ENCODE measurements around the gene ATP8A1. TPM values are rescaled to one million over a fixed set of nuclear protein-coding genes. Genes with fewer than 3 reads are reported as not detected.

The ATP8A1 gene
- total RNA-seq, 2 experiments from 2014 or later, result 27.6 to 32.0 TPM

DNA sequence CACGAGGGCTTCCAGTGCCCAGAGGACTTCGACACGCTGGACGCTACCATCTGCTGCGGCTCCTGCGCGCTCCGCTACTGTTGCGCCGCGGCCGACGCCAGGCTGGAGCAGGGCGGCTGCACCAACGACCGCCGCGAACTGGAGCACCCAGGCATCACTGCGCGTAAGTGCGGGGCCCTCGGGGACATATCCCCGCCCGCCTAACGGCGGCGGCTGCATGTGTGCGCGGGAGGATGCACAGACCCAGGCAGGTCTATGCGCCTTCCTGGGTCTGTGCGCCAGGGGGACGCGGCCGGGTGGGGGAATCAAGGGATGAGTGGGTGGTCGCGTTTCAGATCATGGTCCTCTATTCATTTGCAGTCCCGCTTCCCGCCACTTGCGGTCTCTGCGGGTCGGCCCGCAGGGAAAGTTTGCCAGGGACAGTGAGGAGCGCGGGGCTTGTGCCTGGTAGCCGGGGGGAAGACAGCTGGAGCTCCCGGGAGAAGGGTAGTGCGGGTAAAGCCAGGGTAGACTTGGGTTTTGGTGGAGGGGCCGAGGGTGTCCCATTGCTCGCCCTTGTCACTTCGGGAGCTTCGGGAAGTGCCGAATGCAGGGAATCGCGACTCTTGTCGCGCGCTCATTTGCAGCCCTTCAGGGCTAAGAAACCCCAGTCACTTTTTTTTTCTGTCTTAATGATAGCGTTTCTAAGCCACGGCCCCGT, 258.6 kb downstream of the ATP8A1 start:
- Mint-ChIP-seq H3K27me3 (ENCODE audit: low read depth) (peaks cover 58% of the 10 kb centered on the region), H3K9me3 (no peaks in the 10 kb centered on the region), H3K36me3 (ENCODE audit: low read depth) (no peaks in the 10 kb centered on the region), H3K4me1 (ENCODE audit: low read depth) (peaks cover 27% of the 10 kb centered on the region), H3K4me3 (peak overlapping the region; percentile 67), H3K27ac (no peak overlapping the region)
- CTCF ChIA-PET, result interaction anchor here (0.5 to 0.9 kb wide), 4 partner anchors 12 to 218 kb away, joined by 3 read pairs; no protein-coding TSS in a partner anchor
- intact Hi-C loops (cut with micrococcal nuclease), result loop anchor here (5.0 kb wide), 1 partner anchor 706 kb away; no protein-coding TSS in a partner anchor
- DNase-seq, result peak; percentile 45

GRCh38 chr4:42397635-42398170, 259.2 kb downstream of the ATP8A1 start:
- intact Hi-C loops (cut with micrococcal nuclease), result loop anchor here (5.0 kb wide), 1 partner anchor 705 kb away; no protein-coding TSS in a partner anchor
- Mint-ChIP-seq H3K4me3 (peak overlapping the region; percentile 72), H3K36me3 (ENCODE audit: low read depth) (no peaks in the 10 kb centered on the region), H3K27me3 (ENCODE audit: low read depth) (peaks cover 55% of the 10 kb centered on the region), H3K27ac (no peak overlapping the region), H3K4me1 (ENCODE audit: low read depth) (peaks cover 27% of the 10 kb centered on the region), H3K9me3 (no peaks in the 10 kb centered on the region)
- CTCF ChIA-PET, result interaction anchor here (0.5 to 1.1 kb wide), 2 partner anchors 218 to 419 kb away, joined by 3 read pairs; no protein-coding TSS in a partner anchor
- DNase-seq, result no peak

- no peaks in the 10 kb centered on the region for H3K9me3 Mint-ChIP-seq
- no peaks in the 10 kb centered on the region for H3K36me3 Mint-ChIP-seq (ENCODE audit: low read depth)
- peaks cover 27% of the 10 kb centered on the region for H3K4me1 Mint-ChIP-seq (ENCODE audit: low read depth)
- H3K4me3 Mint-ChIP-seq, result peak within 1 kb of the TSS; percentile 72
- H3K27ac Mint-ChIP-seq, result no peak within 1 kb of the TSS
- intact Hi-C loops (cut with micrococcal nuclease), result loop anchor here (5.0 kb wide), 1 partner anchor 705 kb away; no protein-coding TSS in a partner anchor
- DNase-seq, result peak; percentile 43
- H3K27me3 Mint-ChIP-seq (ENCODE audit: low read depth), result peaks cover 52% of the 10 kb centered on the region
- CTCF ChIA-PET, result interaction anchor here (1.1 kb wide), 1 partner anchor 420 kb away, joined by 3 read pairs; no protein-coding TSS in a partner anchor
Measured at GRCh38 chr4:42396752-42397634, 259.9 kb downstream of the ATP8A1 start, which contains the start of gene SHISA3. TSS of gene SHISA3 (plus strand) at chr4:42397488. CDS start at chr4:42398057, 569 bp downstream.

GRCh38 chr4:42396361-42396751, 260.5 kb downstream of the ATP8A1 start:
- intact Hi-C loops (cut with micrococcal nuclease), result loop anchor here (5.0 kb wide), 1 partner anchor 704 kb away; no protein-coding TSS in a partner anchor
- Mint-ChIP-seq H3K9me3 (no peaks in the 10 kb centered on the region), H3K4me3 (peak overlapping the region; percentile 72), H3K36me3 (ENCODE audit: low read depth) (no peaks in the 10 kb centered on the region), H3K4me1 (ENCODE audit: low read depth) (peaks cover 27% of the 10 kb centered on the region), H3K27ac (no peak overlapping the region), H3K27me3 (ENCODE audit: low read depth) (peaks cover 51% of the 10 kb centered on the region)
- no peak for DNase-seq
- CTCF ChIA-PET, result interaction anchor here (1.1 to 1.2 kb wide), 2 partner anchors 25 to 420 kb away, joined by 3 to 5 read pairs; no protein-coding TSS in a partner anchor

GRCh38 chr4:42395595-42395994, 261.3 kb downstream of the ATP8A1 start:
- Mint-ChIP-seq H3K4me1 (ENCODE audit: low read depth) (peaks cover 27% of the 10 kb centered on the region), H3K27ac (no peak overlapping the region), H3K4me3 (no peak overlapping the region), H3K27me3 (ENCODE audit: low read depth) (peaks cover 44% of the 10 kb centered on the region), H3K36me3 (ENCODE audit: low read depth) (no peaks in the 10 kb centered on the region), H3K9me3 (no peaks in the 10 kb centered on the region)
- CTCF ChIA-PET, result interaction anchor here (1.2 kb wide), 1 partner anchor 24 kb away, joined by 5 read pairs; no protein-coding TSS in a partner anchor
- intact Hi-C loops (cut with micrococcal nuclease), result loop anchor here (5.0 kb wide), 1 partner anchor 703 kb away; no protein-coding TSS in a partner anchor
- DNase-seq, result no peak

- CTCF ChIA-PET, result no interaction called here
- Mint-ChIP-seq H3K36me3 (ENCODE audit: low read depth) (no peaks in the 10 kb centered on the region), H3K27ac (no peak overlapping the region), H3K4me3 (no peak overlapping the region), H3K9me3 (no peaks in the 10 kb centered on the region), H3K27me3 (ENCODE audit: low read depth) (peaks cover 17% of the 10 kb centered on the region), H3K4me1 (ENCODE audit: low read depth) (peaks cover 11% of the 10 kb centered on the region)
- no peak for DNase-seq
- intact Hi-C loops (cut with micrococcal nuclease), result no loop called here
Measured at GRCh38 chr4:42392436-42392835, 264.5 kb downstream of the ATP8A1 start.

GRCh38 chr4:42391981-42392380, 264.9 kb downstream of the ATP8A1 start:
- H3K27me3 Mint-ChIP-seq (ENCODE audit: low read depth), result peaks cover 15% of the 10 kb centered on the region
- DNase-seq, result no peak
- peaks cover 7% of the 10 kb centered on the region for H3K4me1 Mint-ChIP-seq (ENCODE audit: low read depth)
- no peak overlapping the region for H3K4me3 Mint-ChIP-seq
- CTCF ChIA-PET, result interaction anchor here (0.6 kb wide), 1 partner anchor 205 kb away, joined by 3 read pairs; no protein-coding TSS in a partner anchor
- H3K36me3 Mint-ChIP-seq (ENCODE audit: low read depth), result no peaks in the 10 kb centered on the region
- no peak overlapping the region for H3K27ac Mint-ChIP-seq
- H3K9me3 Mint-ChIP-seq, result no peaks in the 10 kb centered on the region
- intact Hi-C loops (cut with micrococcal nuclease), result no loop called here

- Mint-ChIP-seq H3K4me1 (ENCODE audit: low read depth) (peaks cover under 1% of the 10 kb centered on the region), H3K36me3 (ENCODE audit: low read depth) (no peaks in the 10 kb centered on the region), H3K27me3 (ENCODE audit: low read depth) (peaks cover 9% of the 10 kb centered on the region), H3K4me3 (no peak overlapping the region), H3K9me3 (no peaks in the 10 kb centered on the region), H3K27ac (no peak overlapping the region)
- no peak for DNase-seq
- intact Hi-C loops (cut with micrococcal nuclease), result no loop called here
- CTCF ChIA-PET, result no interaction called here
Measured at GRCh38 chr4:42391355-42391664, 265.6 kb downstream of the ATP8A1 start.

- no peaks in the 10 kb centered on the region for H3K9me3 Mint-ChIP-seq
- no peak overlapping the region for H3K4me3 Mint-ChIP-seq
- peaks cover 8% of the 10 kb centered on the region for H3K27me3 Mint-ChIP-seq (ENCODE audit: low read depth)
- H3K36me3 Mint-ChIP-seq (ENCODE audit: low read depth), result no peaks in the 10 kb centered on the region
- CTCF ChIA-PET, result no interaction called here
- no peak for DNase-seq
- no peaks in the 10 kb centered on the region for H3K4me1 Mint-ChIP-seq (ENCODE audit: low read depth)
- no peak overlapping the region for H3K27ac Mint-ChIP-seq
- intact Hi-C loops (cut with micrococcal nuclease), result no loop called here
Measured at GRCh38 chr4:42390622-42391354, 266.1 kb downstream of the ATP8A1 start.

- Mint-ChIP-seq H3K4me1 (ENCODE audit: low read depth) (no peaks in the 10 kb centered on the region), H3K36me3 (ENCODE audit: low read depth) (no peaks in the 10 kb centered on the region), H3K9me3 (no peaks in the 10 kb centered on the region), H3K27me3 (ENCODE audit: low read depth) (peaks cover 6% of the 10 kb centered on the region), H3K4me3 (no peak overlapping the region), H3K27ac (no peak overlapping the region)
- DNase-seq, result no peak
- CTCF ChIA-PET, result no interaction called here
- intact Hi-C loops (cut with micrococcal nuclease), result no loop called here
Measured at GRCh38 chr4:42385516-42385915, 271.4 kb downstream of the ATP8A1 start.

DNA sequence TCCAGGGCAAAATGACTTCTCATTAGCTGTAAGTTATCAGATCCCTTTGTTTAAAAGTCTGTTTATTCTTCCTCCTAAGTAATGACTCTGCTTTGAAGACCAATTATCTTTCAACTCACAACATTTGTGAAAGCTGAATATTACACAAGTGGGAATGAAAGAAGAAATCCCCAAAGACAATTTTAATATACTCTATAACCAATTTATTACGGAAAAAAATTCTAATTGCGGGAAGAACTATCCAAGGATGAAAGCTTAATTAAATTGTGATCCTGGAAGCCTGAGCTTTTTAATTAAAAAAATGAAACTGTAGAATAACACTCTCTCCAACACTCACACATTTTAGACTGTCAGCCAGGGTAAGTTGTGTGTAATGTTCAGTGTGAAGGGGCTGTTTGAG, 275.2 kb downstream of the ATP8A1 start:
- H3K9me3 Mint-ChIP-seq, result no peaks in the 10 kb centered on the region
- no peak overlapping the region for H3K4me3 Mint-ChIP-seq
- intact Hi-C loops (cut with micrococcal nuclease), result no loop called here
- H3K4me1 Mint-ChIP-seq (ENCODE audit: low read depth), result no peaks in the 10 kb centered on the region
- no peak for DNase-seq
- peaks cover 11% of the 10 kb centered on the region for H3K27me3 Mint-ChIP-seq (ENCODE audit: low read depth)
- CTCF ChIA-PET, result no interaction called here
- no peak overlapping the region for H3K27ac Mint-ChIP-seq
- H3K36me3 Mint-ChIP-seq (ENCODE audit: low read depth), result no peaks in the 10 kb centered on the region
